HG02571 (cell line): ENCODE measurements around the gene ZNF358.

Experiments
- ATAC-seq: cut with Tn5 transposase; IDR thresholded peaks from one replicate; pipeline ENCODE4 v1.9.1; 2021; ENCODE audit warnings: mild to moderate bottlenecking, moderate library complexity; ENCODE audit not compliant: unreplicated experiment

ZNF358 gene

DNA sequence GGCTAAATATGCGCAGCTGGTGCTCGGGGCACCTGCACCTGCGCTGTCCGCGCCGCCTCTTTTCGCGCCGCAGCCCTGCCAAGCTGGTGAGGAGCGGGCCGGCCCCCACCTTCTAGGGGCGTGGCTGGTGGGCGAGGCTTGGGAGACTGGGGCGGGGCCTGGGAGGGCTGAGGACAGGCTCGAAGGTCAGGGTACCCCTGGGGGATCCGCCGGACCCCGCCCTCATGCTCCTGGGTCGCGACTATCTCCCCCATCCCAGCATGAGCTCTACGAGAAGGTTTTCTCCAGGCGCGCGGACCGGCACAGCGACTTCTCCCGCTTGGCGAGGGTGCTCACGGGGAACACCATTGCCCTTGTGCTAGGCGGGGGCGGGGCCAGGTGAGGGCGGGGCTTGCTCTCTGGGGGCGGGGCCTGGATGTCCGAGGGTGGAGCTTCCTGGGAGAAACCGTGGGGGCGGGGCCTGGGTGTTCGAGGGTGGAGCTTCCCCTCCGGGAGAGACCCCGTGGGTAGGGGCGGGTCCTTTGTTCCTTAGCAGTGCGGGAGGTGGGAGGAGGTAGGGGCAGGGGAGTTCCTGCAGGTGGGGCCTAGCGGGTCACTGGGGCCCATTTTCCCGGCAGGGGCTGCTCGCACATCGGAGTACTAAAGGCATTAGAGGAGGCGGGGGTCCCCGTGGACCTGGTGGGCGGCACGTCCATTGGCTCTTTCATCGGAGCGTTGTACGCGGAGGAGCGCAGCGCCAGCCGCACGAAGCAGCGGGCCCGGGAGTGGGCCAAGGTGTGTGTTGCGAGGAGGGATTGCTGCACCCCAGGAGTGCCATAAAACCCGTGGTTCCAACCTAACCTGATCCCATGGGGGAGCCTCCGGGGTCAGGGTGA lies 39.3 kb downstream of the ZNF358 start:
- ATAC-seq, result no peak

DNA sequence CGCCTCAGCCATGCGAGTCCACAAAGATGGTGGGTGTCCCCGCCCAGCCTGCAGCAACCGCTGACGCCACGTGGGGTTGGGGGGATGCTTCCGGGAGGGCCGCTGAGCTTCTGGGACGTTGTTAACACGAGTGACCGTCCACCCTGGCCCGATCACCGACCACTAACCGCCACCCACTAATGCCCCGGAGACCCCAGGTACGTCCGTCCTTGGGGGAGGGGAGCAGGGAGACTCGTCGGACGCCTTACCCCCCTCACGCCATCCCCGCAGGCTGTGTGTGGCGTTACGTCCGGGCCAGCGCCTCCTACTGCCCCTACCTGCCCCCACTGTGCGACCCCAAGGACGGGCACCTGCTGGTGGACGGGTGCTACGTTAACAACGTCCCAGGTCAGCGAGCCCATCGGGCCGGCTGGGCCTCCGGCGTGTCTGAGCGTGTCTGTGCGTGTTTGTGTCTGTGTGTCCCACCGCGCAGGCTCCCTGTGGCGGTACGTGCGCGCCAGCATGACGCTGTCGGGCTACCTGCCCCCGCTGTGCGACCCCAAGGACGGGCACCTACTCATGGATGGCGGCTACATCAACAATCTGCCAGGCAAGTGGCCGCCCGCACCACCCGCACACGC lies 40.9 kb downstream of the ZNF358 start:
- ATAC-seq, result no peak

- no peak for ATAC-seq
Observed at GRCh38 chr19:7558667-7559066, 42.8 kb downstream of the ZNF358 start.

- no peak for ATAC-seq
Observed at GRCh38 chr19:7559102-7559501, 43.2 kb downstream of the ZNF358 start.

DNA sequence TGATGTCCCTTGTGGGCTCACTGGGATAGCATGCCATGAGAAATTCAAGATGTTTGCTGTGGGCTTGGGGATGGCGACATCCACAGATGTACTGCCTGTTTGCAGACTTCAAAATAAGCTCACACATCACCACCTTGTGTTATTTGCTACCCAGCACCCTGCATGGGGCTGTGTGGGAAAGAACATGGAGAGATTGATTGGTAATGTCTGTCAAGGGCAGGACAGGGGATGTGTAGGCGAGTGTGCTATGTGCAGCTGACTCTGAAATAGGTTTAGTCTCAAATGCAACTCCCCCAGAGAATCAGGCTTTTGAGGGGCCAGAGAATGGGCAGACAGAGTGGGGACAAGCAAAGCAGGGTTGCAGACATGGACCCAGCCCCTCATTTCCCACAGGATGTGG lies 44.4 kb downstream of the ZNF358 start:
- ATAC-seq, result no peak

GRCh38 chr19:7561325-7561724 lies 45.4 kb downstream of the ZNF358 start:
- ATAC-seq, result no peak

GRCh38 chr19:7562646-7563393 lies 46.9 kb downstream of the ZNF358 start:
- no peak for ATAC-seq

- no peak for ATAC-seq
Observed at GRCh38 chr19:7564866-7565265, 49.0 kb downstream of the ZNF358 start.

GRCh38 chr19:7565332-7565731 lies 49.4 kb downstream of the ZNF358 start:
- ATAC-seq, result no peak
